Ishikawa (cell line): ENCODE measurements around the gene NUP93.
A peak's percentile ranks its signal among the peaks of the same experiment; 100 is the strongest.

ENCODE experiments used
- CEBPB ChIP-seq: IDR thresholded peaks from 2 replicates; pipeline ENCODE4 v1.6.1; 2012
- CREB1 ChIP-seq: IDR thresholded peaks from 2 replicates; pipeline ENCODE4 v1.6.1; 2012; ENCODE audit warnings: low read depth
- EGR1 ChIP-seq: IDR thresholded peaks from 2 replicates; pipeline ENCODE4 v1.6.1; 2012
- EP300 ChIP-seq: IDR thresholded peaks from 2 replicates; pipeline ENCODE4 v1.6.1; 2012; ENCODE audit warnings: borderline replicate concordance
- FOXM1 ChIP-seq: IDR thresholded peaks from 2 replicates; pipeline ENCODE4 v1.6.1; 2012; ENCODE audit warnings: low read depth, borderline replicate concordance
- MAX ChIP-seq: IDR thresholded peaks from 2 replicates; pipeline ENCODE4 v1.6.1; 2012
- NFIC ChIP-seq: IDR thresholded peaks from 2 replicates; pipeline ENCODE4 v1.6.1; 2012
- RAD21 ChIP-seq: IDR thresholded peaks from 2 replicates; pipeline ENCODE4 v1.6.1; 2012; ENCODE audit warnings: low read depth
- TAF1 ChIP-seq: IDR thresholded peaks from 2 replicates; pipeline ENCODE4 v1.6.1; 2012; ENCODE audit warnings: low read depth, mild to moderate bottlenecking
- TCF12 ChIP-seq: IDR thresholded peaks from 2 replicates; pipeline ENCODE4 v1.6.1; 2012; ENCODE audit warnings: low read depth
- TEAD4 ChIP-seq: IDR thresholded peaks from 2 replicates; pipeline ENCODE4 v1.6.1; 2012
- YY1 ChIP-seq: IDR thresholded peaks from 2 replicates; pipeline ENCODE4 v1.6.1; 2012; ENCODE audit warnings: low read depth
- ZBTB7A ChIP-seq: IDR thresholded peaks from 2 replicates; pipeline ENCODE4 v1.6.1; 2012; ENCODE audit warnings: low read depth
- TF ChIP-seq, protein P1 (sequence below): IDR thresholded peaks from 2 replicates; pipeline ENCODE4 v1.6.1; 2012; ENCODE audit warnings: low read depth, mild to moderate bottlenecking
- TF ChIP-seq, protein P2 (sequence below): IDR thresholded peaks from 2 replicates; pipeline ENCODE4 v1.6.1; 2012

The NUP93 gene

GRCh38 chr16:56729735-56730662 lies at the start of gene NUP93:
TSS of gene NUP93 (plus strand) at chr16:56730129. CDS start at chr16:56748248, 18,119 bp downstream.
- TF ChIP-seq YY1 (no peak; the same call in 1 of the 2 replicates), TAF1 (peak; percentile 39; the same call in 1 of the 2 replicates), TCF12 (peak; percentile 29; the same call in 1 of the 2 replicates), ZBTB7A (peak; percentile 62; the same call in 1 of the 2 replicates), MAX (peak; percentile 92)

DNA sequence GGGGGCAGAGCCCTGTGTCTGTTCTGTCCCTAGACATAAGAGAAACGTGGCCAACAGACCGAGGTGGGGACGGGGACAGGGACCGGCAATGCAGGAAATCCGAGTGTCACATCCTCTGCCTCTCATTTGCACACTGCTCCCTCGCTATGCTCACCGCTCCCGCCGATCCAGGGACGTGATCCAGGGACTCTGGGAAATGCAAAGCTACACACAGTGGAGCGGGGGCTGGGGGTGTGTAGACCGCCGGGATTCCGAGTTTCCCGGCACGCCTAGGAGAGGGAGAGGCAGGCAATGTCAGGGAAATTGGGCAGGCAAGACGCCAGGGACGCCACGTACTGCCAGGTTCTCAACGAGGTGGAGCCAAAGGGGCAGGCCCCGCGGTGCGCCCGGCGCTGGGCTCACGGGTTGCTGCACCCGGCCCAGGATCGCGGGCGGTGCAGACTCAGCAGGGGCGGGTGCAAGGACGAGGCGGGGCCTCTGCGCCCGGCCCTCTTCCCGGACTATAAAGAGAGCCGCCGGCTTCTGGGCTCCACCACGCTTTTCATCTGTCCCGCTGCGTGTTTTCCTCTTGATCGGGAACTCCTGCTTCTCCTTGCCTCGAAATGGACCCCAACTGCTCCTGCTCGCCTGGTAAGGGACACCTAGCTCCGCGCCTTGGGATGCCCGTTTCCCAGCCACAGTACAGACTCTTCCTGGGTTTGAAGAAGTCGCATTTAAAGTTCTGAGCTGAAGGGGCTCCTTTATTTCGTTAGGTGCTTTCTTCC lies 47.8 kb upstream of the NUP93 start, which contains the start of gene MT1X:
Gene MT1X, plus strand, starts transcription at position 532 of the 764 bp plus-strand sequence. Its CDS starts 71 bp downstream, at position 603.
- TF ChIP-seq NFIC (peak; percentile 67), ZBTB7A (no peak), MAX (peak; percentile 28), TCF12 (peak; percentile 18; the same call in 1 of the 2 replicates), CREB1 (no peak), FOXM1 (no peak), EGR1 (no peak), RAD21 (no peak), TEAD4 (no peak; the same call in 1 of the 2 replicates), CEBPB (no peak), EP300 (no peak; the same call in 1 of the 2 replicates), YY1 (0 out of 2 replicates have a peak, but pooled peaks have one; percentile 22), TAF1 (peak; percentile 75)
- TF ChIP-seq, protein P1, sequence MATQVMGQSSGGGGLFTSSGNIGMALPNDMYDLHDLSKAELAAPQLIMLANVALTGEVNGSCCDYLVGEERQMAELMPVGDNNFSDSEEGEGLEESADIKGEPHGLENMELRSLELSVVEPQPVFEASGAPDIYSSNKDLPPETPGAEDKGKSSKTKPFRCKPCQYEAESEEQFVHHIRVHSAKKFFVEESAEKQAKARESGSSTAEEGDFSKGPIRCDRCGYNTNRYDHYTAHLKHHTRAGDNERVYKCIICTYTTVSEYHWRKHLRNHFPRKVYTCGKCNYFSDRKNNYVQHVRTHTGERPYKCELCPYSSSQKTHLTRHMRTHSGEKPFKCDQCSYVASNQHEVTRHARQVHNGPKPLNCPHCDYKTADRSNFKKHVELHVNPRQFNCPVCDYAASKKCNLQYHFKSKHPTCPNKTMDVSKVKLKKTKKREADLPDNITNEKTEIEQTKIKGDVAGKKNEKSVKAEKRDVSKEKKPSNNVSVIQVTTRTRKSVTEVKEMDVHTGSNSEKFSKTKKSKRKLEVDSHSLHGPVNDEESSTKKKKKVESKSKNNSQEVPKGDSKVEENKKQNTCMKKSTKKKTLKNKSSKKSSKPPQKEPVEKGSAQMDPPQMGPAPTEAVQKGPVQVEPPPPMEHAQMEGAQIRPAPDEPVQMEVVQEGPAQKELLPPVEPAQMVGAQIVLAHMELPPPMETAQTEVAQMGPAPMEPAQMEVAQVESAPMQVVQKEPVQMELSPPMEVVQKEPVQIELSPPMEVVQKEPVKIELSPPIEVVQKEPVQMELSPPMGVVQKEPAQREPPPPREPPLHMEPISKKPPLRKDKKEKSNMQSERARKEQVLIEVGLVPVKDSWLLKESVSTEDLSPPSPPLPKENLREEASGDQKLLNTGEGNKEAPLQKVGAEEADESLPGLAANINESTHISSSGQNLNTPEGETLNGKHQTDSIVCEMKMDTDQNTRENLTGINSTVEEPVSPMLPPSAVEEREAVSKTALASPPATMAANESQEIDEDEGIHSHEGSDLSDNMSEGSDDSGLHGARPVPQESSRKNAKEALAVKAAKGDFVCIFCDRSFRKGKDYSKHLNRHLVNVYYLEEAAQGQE = no peak
- TF ChIP-seq, protein P2, sequence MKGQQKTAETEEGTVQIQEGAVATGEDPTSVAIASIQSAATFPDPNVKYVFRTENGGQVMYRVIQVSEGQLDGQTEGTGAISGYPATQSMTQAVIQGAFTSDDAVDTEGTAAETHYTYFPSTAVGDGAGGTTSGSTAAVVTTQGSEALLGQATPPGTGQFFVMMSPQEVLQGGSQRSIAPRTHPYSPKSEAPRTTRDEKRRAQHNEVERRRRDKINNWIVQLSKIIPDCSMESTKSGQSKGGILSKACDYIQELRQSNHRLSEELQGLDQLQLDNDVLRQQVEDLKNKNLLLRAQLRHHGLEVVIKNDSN = no peak

DNA sequence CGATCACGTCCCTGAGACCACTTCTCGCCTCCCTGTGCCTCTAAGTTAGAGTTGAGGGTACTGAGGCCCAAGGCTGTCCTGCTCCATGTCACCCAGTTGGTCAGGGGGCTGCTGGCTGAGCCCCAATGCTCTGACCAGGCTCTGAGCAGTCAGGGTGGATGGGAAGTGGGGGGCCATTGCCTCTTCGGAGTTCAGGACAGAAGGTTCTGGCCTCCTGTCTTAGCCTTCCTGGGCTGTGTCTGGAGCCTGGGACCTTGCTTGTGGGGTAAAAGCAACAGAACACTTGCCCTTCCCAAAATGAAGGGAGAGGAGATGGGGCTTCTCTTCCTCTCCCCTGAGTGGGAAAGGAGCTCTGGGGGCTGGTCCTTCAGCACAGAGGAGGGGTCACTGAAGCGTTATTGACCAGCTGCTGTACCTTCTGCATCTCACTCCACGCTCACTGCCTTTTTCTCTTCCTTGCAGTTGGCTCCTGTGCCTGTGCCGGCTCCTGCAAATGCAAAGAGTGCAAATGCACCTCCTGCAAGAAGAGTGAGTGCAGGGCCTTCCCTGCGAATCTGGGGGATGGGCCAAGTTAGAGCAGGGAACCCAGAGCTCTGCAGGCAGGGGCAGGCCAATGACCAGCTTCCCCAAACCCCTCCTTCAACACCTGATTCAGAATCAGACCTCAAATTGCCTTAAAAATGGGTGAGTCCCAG lies 47.1 kb upstream of the NUP93 start:
- TF ChIP-seq, protein P1 = no peak
- TF ChIP-seq EGR1 (no peak), NFIC (no peak), RAD21 (no peak), EP300 (no peak), TCF12 (no peak), FOXM1 (no peak), TAF1 (no peak; the same call in 1 of the 2 replicates)

- no peak for TF ChIP-seq TAF1
- TF ChIP-seq MAX = no peak
- TF ChIP-seq, protein P1 = no peak
- no peak for TF ChIP-seq CEBPB
- TF ChIP-seq EGR1 = no peak
- no peak for TF ChIP-seq RAD21
- TF ChIP-seq TEAD4 = no peak
- TF ChIP-seq YY1 = no peak
- TF ChIP-seq, protein P2 = no peak
- TF ChIP-seq CREB1 = no peak
- no peak for TF ChIP-seq EP300
- TF ChIP-seq ZBTB7A = no peak
- TF ChIP-seq TCF12 = no peak
These were observed 46.3 kb upstream of the NUP93 start for GRCh38 chr16:56683424-56684172.
